DOHH2 (cell line): ENCODE measurements around the gene F8.

Experiments
- CTCF ChIP-seq: fragments of 200-600 bp; sonication (generic); IDR thresholded peaks from one replicate; pipeline ENCODE4 v1.5.1; 2014; ENCODE audit warnings: antibody characterized with exemption, mild to moderate bottlenecking, low read depth, low read length; ENCODE audit not compliant: poor library complexity, severe bottlenecking
- EZH2phosphoT487 ChIP-seq: fragments of 200-600 bp; sonication (generic); IDR thresholded peaks from 2 replicates; pipeline ENCODE4 v1.6.1; 2017; ENCODE audit warnings: borderline replicate concordance, mild to moderate bottlenecking, antibody characterized with exemption, low read length, moderate library complexity, mixed read lengths

- TF ChIP-seq CTCF, result no peak
- TF ChIP-seq EZH2phosphoT487, result no peak
Measured at GRCh38 chrX:154828016-154828408, 194.5 kb downstream of the F8 start.
